ENCODE data around the gene SLTM.

The SLTM gene

GRCh38 chr15:58934114-58934447 is 602 bp upstream of the SLTM start:
- no peak for TF ChIP-seq CTCF (IDR thresholded peaks at IDR 0.05; ENCODE audit: low read depth, low read length)
- no peak for DNase-seq
- H3K4me3 ChIP-seq (ENCODE audit: low read depth, low read length): peak overlapping the region; percentile 91
- no peaks in the 10 kb centered on the region for H3K9me3 ChIP-seq (ENCODE audit: severe bottlenecking)
- H3K36me3 ChIP-seq: peaks cover 24% of the 10 kb centered on the region
- peak overlapping the region; percentile 98 for H3K27ac ChIP-seq
- H3K27me3 ChIP-seq (ENCODE audit: insufficient read depth, low read depth, severe bottlenecking): no peaks in the 10 kb centered on the region

- peaks cover 35% of the 10 kb centered on the region for H3K36me3 ChIP-seq
- no peak for TF ChIP-seq CTCF (IDR thresholded peaks at IDR 0.05; ENCODE audit: low read depth, low read length)
- H3K4me3 ChIP-seq (ENCODE audit: low read depth, low read length): peak overlapping the region; percentile 95
- no peaks in the 10 kb centered on the region for H3K9me3 ChIP-seq (ENCODE audit: severe bottlenecking)
- no peaks in the 10 kb centered on the region for H3K27me3 ChIP-seq (ENCODE audit: insufficient read depth, low read depth, severe bottlenecking)
- no peak for DNase-seq
- H3K27ac ChIP-seq: peak overlapping the region; percentile 98
Observed at GRCh38 chr15:58932710-58933280, 684 bp downstream of the SLTM start.

GRCh38 chr15:58931987-58932588 is 1.4 kb downstream of the SLTM start:
- Histone ChIP-seq H3K27me3 (ENCODE audit: insufficient read depth, low read depth, severe bottlenecking) (no peaks in the 10 kb centered on the region), H3K9me3 (ENCODE audit: severe bottlenecking) (no peaks in the 10 kb centered on the region), H3K36me3 (peaks cover 42% of the 10 kb centered on the region), H3K27ac (peak overlapping the region; percentile 98), H3K4me3 (ENCODE audit: low read depth, low read length) (peak overlapping the region; percentile 95)
- no peak for DNase-seq
- TF ChIP-seq CTCF (IDR thresholded peaks at IDR 0.05; ENCODE audit: low read depth, low read length): no peak

- no peak for TF ChIP-seq CTCF (IDR thresholded peaks at IDR 0.05; ENCODE audit: low read depth, low read length)
- no peak overlapping the region for H3K27ac ChIP-seq
- no peak for DNase-seq
- H3K4me3 ChIP-seq (ENCODE audit: low read depth, low read length): no peak overlapping the region
- H3K9me3 ChIP-seq (ENCODE audit: severe bottlenecking): no peaks in the 10 kb centered on the region
- H3K27me3 ChIP-seq (ENCODE audit: insufficient read depth, low read depth, severe bottlenecking): no peaks in the 10 kb centered on the region
- peaks cover 61% of the 10 kb centered on the region for H3K36me3 ChIP-seq
Observed at GRCh38 chr15:58929891-58930416, 3.5 kb downstream of the SLTM start.

- H3K27ac ChIP-seq: no peak overlapping the region
- no peaks in the 10 kb centered on the region for H3K27me3 ChIP-seq (ENCODE audit: insufficient read depth, low read depth, severe bottlenecking)
- DNase-seq: no peak
- TF ChIP-seq CTCF (IDR thresholded peaks at IDR 0.05; ENCODE audit: low read depth, low read length): no peak
- peaks cover 67% of the 10 kb centered on the region for H3K36me3 ChIP-seq
- no peaks in the 10 kb centered on the region for H3K9me3 ChIP-seq (ENCODE audit: severe bottlenecking)
- no peak overlapping the region for H3K4me3 ChIP-seq (ENCODE audit: low read depth, low read length)
Observed at GRCh38 chr15:58926823-58927222, 6.7 kb downstream of the SLTM start.

GRCh38 chr15:58924327-58924726 is 9.2 kb downstream of the SLTM start:
- no peak for TF ChIP-seq CTCF (IDR thresholded peaks at IDR 0.05; ENCODE audit: low read depth, low read length)
- H3K36me3 ChIP-seq: peaks cover 63% of the 10 kb centered on the region
- no peak overlapping the region for H3K4me3 ChIP-seq (ENCODE audit: low read depth, low read length)
- H3K27ac ChIP-seq: no peak overlapping the region
- DNase-seq: no peak
- H3K27me3 ChIP-seq (ENCODE audit: insufficient read depth, low read depth, severe bottlenecking): no peaks in the 10 kb centered on the region
- no peaks in the 10 kb centered on the region for H3K9me3 ChIP-seq (ENCODE audit: severe bottlenecking)
